T follicular helper cell (primary cell): Measurements from ENCODE around the gene KIF5C.

Experiments
- DNase-seq: peaks from one replicate; pipeline ENCODE4 v3.0.0-alpha.2; 2020; ENCODE audit warnings: low read depth

Gene KIF5C

DNA sequence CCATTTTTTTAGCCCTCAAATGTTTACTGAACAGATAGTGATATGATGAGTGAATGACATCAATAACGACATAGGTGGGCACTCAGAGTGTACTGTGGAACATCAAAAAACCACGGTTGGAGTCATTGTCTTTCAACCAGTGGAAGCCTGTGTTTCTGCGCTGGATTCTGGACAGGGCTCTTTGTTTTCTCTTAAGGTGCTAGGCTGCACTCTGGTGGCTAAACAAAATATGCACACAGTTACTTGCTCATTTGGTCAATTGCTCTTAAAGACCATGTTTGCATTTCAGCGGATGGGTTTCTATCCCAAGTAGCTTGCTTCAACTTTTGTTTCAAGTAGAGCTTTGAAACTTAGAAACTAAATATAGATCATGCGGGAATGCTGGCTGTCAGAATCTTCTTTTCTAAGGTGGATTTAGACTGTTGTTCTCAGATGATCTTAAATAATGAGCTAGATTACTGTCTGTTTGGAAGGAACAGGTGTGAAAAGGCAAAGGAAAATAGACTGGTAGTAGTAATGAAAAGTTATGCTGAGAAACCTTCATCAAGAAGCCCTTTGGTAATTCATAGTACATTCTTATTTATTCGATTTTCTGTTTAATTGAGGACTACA lies 115.0 kb downstream of the KIF5C start:
- DNase-seq = peak; percentile 34

DNA sequence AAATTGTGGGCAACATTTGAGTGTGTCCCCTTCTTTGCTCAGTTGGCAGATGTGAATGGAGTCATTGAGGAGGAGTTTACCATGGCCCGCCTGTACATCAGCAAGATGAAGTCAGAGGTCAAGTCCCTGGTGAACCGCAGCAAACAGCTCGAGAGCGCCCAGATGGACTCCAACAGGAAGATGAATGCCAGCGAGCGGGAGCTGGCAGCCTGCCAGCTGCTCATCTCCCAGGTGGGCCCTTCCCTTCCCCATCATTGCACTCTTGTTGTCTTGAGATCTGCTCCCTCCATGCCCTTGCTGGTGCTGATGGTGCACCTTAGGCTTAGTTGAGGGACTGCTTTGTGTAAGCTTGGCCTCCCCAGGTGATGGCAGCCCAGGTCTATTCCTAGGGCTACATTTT lies 115.9 kb downstream of the KIF5C start:
- no peak for DNase-seq

DNA sequence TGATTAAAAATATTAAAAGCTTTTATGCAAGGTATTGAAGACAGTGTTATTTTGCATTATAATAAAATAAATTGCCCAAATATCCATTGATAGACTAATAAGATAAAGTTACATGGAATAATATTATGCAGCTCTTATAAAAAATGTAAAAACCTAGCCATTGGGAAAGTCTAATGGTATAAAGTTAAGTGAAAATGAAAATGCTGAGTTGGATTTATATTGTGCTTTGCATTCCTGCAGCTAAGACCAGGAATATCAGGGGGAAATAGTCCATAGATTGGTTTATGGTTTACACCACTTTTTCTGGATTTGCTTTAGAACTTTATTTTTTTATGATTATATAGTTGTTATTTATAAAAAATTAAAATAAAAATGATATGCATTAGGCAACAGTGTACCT lies 117.4 kb downstream of the KIF5C start:
- no peak for DNase-seq

DNA sequence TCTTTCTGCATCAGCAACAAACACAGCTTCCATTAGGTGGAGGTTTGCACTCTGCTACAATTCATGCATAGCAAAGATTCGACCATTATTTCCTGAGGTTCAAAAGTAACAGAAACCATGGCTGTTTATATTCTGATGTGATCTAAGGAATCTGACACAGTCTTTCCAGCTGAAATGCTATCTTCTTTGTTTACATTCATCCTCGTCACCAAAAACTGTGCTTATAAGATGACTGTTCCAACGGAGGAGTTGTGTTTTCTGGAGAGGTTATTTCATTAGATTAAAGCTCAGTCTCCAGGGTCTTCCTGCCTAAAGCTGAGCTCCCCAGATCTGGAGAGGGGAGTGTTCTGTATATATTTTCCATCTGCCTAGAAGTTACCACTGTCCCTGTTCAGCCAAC lies 118.3 kb downstream of the KIF5C start:
- DNase-seq = no peak

DNA sequence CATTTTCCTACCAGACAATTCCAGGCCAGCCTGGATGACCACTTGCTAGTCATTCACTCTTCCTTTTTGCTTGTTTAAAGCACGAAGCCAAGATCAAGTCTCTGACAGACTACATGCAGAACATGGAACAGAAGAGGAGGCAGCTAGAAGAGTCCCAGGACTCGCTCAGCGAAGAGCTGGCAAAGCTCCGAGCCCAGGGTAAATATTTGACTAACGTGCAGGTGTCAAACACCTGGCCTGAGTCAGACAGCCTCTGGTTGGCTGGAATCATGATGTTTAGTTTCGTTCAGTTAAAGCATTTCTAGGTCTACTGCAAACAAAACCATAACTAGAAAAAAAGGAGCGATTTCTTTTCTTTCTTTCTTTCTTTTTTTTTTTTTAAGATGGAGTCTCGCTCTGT lies 119.3 kb downstream of the KIF5C start:
- no peak for DNase-seq

DNA sequence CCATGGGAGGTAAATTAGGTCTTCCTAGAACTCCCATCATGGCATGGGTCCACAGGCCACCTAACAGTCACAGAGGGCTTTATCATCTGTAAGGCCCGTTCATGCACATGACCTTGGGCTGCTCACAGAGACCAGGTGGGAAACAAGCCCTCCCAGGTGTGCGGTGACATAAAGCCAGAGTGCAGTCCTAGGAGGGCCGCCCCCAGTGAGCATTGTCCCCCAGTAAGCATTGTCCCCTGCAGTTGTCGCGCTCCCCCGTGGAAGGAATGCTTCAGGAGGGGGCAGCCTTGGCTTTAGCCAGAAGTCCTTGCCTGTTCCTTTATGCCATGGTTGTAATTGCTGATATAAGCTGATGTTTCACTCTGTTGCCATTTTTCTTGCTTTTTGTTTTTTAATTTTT lies 121.8 kb downstream of the KIF5C start:
- DNase-seq = no peak

DNA sequence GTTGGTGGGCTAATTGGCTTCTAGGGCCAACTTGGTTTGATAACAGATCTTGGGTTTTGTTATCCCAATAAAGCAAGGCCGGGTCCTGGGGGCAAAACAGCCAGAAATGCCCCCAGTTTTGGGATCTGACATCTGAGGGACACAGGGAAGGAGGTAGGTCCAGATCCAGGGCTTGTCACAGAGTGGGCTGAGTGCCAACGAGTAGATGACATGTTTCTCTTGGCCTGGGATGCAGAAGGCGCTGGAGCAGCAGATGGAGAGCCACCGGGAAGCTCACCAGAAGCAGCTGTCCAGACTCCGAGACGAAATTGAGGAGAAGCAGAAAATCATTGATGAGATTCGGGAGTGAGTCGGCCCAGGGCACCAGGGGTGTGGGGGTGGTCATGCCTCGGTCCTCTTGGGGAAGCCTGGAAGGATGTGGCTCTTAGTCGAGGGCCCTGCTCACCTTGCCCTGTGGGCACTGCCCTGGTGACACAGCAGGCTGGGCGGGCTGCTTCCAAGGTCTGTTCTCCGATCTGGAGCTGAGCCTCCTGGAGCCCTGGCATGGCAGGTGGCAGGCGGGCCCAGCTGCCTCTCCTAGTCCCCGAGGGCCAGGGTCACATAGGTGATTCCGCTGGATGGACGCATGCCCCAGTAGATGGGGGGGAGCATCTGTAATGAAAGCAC lies 123.3 kb downstream of the KIF5C start:
- DNase-seq = no peak

DNA sequence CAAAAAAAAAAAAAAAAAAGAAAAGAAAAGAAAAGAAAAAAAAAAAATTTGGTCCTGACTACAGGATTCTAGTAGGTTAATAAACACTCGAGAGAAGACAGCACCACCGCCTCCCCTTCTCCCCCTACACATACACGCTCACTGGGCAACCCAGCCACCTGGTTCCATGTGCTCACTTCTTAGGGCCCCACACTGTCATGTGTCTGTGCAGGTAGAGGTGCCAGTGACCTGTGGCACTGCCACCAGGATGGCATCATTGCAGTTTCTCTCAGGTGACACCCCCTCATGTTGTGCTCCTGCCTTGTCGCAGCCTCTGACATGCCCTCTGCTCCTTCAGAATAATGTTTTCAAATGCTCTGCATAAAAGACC lies 123.8 kb downstream of the KIF5C start:
- no peak for DNase-seq

DNA sequence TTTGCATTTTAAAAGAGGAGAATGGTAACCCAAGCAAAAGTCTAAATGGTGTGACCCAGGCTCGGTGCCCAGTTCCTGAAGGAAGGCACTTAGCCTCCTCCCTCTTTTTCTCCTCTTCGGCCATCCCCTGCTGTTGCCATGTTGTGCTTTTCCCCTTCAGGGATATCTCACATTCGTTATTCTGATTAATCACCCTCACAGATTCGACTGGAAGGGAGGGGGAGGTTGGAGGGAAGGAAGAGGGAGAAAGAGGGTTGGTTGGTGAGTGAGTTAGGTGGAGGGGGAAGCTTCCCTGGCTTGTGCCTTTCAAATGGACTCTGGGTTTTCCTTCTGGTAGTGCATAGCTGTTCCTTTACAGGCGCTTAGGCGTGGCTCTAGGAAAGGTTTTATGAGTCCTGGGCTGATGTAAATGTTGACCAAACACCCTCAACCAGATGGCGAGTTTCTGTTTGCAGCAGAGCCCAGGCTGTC lies 124.5 kb downstream of the KIF5C start:
- DNase-seq = no peak

DNA sequence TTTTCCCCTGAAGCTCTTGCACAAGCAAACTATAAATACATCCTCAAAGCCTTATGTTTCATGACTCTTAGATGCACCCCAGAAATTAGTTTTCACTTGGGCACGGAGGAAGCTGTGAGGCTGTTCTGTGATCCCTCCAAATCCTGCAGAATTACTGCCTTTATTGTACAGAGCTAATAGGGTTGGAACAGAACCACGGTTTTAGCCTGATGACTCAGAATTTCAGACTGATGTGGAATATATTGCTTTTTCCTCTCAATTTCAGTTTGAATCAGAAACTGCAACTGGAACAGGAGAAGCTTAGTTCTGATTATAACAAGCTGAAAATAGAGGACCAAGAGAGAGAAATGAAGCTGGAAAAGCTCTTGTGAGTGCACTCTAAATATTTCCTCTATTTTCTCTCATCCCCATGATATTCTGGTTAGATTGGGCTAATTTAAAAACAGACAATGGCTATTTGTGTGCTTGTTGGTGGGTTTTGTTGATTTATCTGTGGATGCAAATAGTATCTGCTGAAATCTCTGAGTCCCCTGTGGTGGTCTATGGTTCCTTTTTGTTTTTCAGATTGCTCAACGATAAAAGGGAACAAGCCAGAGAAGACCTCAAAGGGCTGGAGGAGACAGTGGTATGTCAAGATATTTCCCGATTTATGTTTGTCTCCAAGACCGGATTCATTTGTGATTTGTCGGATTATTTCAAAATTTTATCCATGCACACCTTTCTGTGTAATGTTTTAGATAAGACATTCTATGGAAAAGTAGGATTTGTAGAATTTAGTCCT lies 125.3 kb downstream of the KIF5C start:
- no peak for DNase-seq

DNA sequence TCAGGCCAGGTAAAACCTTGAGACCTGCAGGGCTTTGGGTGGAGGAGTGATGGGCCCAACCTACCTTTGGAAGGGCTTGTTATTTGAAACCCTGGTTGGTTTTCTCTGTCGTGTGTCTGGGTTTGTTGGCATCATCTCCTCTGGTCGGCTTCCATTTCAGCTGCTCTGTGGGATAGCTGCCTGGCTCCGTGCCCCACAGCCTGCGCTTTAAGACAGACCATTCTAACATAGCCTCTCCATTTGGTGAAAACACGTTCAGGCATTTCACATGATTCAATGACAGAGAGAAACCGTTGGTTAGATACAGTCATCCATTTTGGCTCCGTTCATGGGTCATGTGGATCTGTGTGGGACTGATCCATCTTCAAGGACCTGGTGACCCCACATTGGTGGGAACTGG lies 126.5 kb downstream of the KIF5C start:
- no peak for DNase-seq

DNA sequence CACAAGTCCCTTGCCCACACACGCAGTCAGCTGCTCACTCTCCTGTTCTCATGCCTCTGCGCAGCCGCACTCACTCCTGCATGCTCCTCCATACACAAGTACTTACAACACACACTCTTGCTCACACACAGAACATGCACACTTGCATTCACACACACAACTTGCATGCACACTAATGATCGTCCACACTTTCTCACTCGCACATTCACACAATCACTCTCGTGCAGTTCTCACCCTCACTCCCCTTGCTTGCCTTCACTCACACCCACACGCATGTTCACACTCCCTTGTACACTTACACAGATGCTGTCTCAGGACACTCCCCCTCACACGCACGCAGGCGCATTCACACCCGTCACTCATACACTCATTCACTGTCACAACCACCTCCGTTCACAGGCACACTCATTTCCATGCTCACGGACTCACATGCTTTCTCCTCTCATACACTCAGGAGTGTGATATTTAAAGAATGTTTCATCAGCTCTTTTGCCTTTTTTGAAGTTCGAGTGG lies 127.4 kb downstream of the KIF5C start:
- DNase-seq = no peak

DNA sequence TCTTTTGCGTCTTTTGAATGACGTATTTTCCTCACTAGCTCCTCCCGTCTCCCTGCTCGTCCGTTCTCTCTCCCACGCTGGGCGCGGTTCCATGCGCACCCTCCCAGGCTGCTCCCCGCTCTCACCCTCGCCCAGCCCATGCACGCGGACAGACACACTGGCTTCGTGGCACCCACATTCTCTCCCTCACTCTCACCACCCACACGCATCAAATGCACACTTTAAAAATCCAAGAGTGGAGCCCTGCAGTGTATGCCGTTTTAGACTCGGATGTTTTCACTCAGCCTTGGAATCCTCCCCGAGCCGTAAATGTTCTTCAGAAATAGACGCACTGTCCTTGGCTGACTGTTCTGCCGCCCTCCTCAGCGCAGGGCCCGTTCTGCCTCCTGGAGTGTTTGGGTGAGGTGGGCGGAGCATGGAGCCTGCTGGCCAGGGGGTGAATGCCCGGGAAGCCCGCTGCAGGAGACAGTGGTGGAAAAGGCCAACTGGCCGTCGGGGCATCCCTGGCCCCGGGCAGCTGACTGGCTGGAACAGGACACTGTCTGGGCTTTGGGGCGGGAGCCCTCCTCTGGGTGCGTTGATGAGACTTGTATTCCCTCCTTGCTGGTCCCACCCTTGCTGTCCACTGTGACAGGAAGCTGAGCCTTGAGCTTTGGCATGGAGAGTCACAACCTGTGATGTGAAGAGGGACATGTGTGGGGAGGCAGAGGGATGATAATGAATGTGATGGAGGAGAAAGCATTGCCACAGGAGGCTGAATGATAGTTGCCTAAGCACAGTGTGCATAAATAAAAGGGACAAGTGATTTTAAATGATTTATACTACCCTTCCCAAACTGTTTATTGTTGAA lies 128.1 kb downstream of the KIF5C start:
- no peak for DNase-seq

DNA sequence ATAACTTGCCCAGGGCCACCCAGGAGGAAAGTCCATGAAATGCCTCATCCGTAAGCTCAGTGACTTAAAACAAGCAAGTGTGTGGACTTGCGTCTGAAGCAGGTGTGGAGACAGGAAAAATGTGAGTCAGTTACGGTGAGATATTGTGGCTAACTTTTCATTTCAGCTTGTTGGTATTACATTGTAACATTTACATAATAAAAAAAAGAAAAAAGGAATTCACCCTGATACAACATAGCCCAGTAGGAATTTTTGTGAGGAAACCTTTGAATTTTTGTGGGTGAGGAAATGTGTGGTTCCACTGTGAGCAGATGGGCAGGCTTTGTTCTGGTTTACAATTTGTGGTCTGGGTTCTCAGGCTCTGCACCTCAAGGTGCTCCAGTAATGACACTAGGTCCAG lies 129.8 kb downstream of the KIF5C start:
- no peak for DNase-seq

DNA sequence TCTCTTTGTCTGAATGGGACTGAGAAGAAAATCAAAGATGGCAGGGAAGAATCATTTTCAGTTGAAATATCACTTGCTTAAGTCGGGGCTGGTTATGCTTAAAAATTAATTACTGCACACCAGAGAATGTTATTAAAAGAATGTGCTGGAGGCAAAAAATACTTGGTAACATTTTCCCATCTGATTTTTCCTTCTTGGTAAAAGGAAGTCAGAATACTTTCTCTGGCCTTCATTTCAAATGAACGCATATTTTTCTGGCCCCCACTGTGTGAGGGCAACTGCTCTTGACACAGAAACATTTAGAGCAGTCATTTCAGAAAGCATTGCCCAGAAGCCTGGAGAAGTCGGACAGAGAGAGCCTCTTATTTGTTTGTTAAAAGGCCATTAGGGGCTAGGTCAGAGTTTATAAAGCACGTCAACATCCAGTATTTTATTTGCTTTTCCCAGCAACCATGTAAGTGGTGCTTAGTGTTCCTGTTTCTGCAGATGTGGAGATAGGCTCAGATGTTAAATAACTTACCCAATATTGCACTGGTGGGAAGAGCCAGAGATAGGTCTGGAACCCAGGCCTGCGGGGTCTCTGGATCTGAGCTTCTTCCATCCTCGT lies 130.5 kb downstream of the KIF5C start:
- no peak for DNase-seq

DNA sequence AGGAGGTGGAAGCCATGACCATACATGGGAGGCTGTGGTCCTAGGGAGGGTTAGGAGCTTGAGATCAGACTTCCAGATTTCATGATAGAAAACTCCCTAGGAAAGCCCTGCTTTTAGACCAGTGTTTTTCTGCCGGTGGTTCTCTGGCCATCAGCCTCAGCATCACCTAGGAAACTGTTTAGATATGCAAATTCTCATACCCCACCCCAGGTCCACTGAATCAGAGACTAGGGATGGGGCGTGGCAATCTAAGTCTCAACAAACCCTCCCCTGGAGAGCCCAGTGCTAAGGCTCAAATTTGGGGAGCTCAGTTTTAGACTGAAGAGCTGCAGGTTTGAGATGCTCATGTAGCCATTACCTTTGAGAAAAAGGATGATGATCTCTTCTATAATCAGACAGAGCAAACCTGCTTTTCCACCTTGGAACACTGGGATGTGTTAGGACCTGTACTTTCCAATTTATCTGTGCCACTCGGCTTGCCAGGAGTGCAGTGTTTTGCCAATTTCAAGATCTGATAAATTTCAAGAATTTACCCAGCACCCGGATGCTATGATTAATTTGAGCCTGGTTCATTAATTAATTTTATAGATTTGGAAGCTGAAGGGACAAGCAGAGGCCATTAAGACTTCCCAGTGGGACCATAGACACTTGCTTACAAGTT lies 132.0 kb downstream of the KIF5C start:
- no peak for DNase-seq

DNA sequence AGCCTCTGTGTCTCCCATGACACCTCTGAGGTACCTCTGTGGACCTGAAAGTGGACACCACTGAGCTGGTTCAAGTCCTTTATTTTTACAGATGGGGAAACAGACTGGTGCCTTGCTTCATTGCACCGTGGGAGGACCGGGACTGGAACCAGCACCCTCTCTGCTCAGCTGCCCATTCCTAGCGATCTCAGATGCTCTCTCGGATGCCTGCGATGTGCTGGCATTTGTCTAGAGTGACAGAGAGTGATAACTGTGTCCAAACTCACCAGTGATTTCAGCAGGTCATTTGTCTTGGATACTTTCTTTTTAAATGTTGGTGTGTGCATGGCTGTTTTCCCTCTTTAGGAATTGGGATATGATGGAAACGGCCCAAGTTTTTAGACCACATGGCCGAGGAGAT lies 133.4 kb downstream of the KIF5C start:
- no peak for DNase-seq

DNA sequence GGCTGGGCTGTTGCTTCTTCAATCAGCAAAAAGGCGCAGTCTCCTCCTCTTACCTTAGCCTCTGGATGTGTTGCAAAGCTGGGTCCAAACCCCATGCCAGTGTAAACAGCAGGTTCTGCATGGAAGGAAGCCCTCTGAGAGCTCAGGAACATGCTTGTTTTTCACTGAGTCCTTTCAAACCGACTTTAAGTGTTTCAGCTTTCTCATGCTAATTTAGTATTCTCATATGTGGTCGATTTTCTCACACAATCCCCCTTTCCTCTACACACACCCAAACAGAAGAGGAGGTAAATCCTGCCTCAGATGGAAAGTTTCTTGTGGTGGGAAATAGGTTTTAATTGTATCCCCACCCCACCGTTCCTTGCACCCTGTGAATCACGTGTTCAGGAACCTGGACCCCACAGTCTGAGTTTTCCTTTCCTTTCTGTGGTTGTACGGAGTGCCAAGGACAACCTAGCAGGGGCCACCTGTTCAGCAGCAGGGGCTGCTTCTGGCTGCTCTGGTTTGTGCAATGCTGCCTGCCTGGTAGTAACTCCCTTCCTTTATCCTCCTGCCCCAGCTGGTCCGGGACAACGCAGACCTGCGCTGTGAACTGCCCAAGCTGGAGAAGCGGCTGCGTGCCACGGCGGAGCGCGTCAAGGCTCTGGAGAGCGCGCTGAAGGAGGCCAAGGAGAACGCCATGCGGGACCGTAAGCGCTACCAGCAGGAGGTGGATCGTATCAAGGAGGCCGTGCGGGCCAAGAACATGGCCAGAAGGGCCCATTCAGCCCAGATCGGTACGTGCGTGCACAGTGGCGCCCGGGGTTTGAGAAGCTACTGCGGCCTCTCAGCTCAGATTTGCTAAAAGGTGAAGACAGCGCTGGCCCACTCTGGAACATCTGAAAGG lies 134.8 kb downstream of the KIF5C start:
- DNase-seq = no peak

DNA sequence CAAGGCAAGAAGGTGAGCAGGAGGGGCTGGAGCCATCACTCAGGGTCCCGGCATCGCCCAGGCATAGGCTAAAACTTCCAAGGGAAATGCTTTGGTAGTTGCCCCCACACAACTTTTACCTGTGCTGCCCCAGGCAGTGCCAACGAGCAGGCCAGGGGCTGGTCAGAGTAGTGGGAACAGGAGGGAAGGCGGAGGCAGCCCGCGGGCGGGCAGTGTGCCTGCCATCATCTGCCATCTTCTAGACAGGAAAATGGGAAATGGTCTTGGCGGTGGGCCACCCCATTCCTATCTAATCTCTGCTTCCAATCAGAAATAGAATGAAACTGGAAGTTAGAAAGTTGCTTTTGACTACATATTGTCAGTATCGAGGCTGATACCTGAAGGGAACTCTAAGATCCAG lies 137.5 kb downstream of the KIF5C start:
- no peak for DNase-seq

DNA sequence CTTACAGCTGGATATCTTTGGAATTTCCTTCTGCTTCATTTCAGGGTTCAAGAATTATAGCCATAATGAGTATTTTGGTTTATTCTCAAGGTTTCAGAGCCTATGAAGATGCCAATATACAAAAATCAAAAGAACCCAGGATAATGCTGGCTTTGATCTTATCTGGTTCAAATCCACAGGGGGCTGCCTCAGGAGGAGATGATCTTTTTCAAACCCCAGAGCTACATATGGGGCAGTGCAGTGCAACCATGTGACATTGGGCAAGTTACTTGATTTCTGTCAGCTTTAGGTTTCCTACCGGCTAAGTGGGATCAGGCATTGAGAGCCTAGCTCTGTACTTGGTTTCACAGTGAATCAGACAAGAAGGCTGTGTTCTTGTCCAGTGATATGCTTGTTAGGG lies 140.5 kb downstream of the KIF5C start:
- no peak for DNase-seq
